ENCODE measurements around the gene SLC22A16. TPM values are rescaled to one million over a fixed set of nuclear protein-coding genes. Genes with fewer than 3 reads are reported as not detected.

SLC22A16 gene
- total RNA-seq, 1 experiment from 2014 or later: not detected

- no TSS peak for BruUV-seq (replicated peaks)
- H3K4me2 ChIP-seq (ENCODE audit: low read length): peak overlapping the region; percentile 73
- H3K27ac ChIP-seq (ENCODE audit: low read depth, low read length): no peak overlapping the region
- peak; percentile 58; the same call in 1 of the 2 replicates for ATAC-seq
- peaks cover 7 to 19% of the 10 kb centered on the region in 2 experiments; a peak in 3 of 4 replicates for H3K4me1 ChIP-seq (ENCODE audit: control insufficient read depth in 1 of 2, insufficient read depth in 2 of 2, low read length in 2 of 2)
- ChIA-PET CTCF (no interaction called here), POLR2A (no interaction called here), RAD21 (ENCODE audit: low non-redundant PET in 1 of 2, low total read pairs in 2 of 2, uncharacterized antibody in 2 of 2, unreplicated experiment in 2 of 2) (no interaction called here)
- peak overlapping the region in 1 of 2 experiments; percentile 30; a peak in 1 of 4 replicates for H3K4me3 ChIP-seq (replicated peaks in 1 of 2; ENCODE audit: low read depth in 1 of 2, low read length in 2 of 2)
- intact Hi-C loops (cut with micrococcal nuclease): no loop called here
- no peaks in the 10 kb centered on the region for H3K9me3 ChIP-seq (ENCODE audit: control insufficient read depth in 1 of 2, insufficient read depth in 1 of 2, low read depth in 1 of 2, low read length in 2 of 2)
- H3K36me3 ChIP-seq (ENCODE audit: control insufficient read depth in 1 of 2, insufficient read depth in 2 of 2, low read length in 2 of 2): no peaks in the 10 kb centered on the region
- peak overlapping the region; percentile 99 for H2AFZ ChIP-seq (ENCODE audit: low read depth, low read length, poor library complexity, severe bottlenecking)
- H3K9ac ChIP-seq (ENCODE audit: low read length): no peak overlapping the region
- TF ChIP-seq ZFX (IDR thresholded peaks at IDR 0.05) (no peak), SP1 (IDR thresholded peaks at IDR 0.05; ENCODE audit: low read depth) (peak; percentile 27; the same call in 1 of the 2 replicates), POLR2A (IDR thresholded peaks at IDR 0.05; ENCODE audit: borderline replicate concordance, extremely low read depth, insufficient read depth, insufficient read length) (no peak), EGR1 (IDR thresholded peaks at IDR 0.05; ENCODE audit: low read depth) (peak; percentile 65), RAD21 (IDR thresholded peaks at IDR 0.05; ENCODE audit: low read depth) (0 out of 2 replicates have a peak, but pooled peaks have one; percentile 2), EZH2 (IDR thresholded peaks at IDR 0.05) (no peak), MAX (IDR thresholded peaks at IDR 0.05) (0 out of 2 replicates have a peak, but pooled peaks have one; percentile 17), JUND (IDR thresholded peaks at IDR 0.05) (peak; percentile 54), FOSL1 (IDR thresholded peaks at IDR 0.05; ENCODE audit: low read depth) (peak; percentile 55)
- DNase-seq (ENCODE audit: low read depth, low spot score): no peak
- no peaks in the 10 kb centered on the region for H4K20me1 ChIP-seq (ENCODE audit: insufficient read depth)
- no peaks in the 10 kb centered on the region for H3K27me3 ChIP-seq (ENCODE audit: insufficient read depth, low read length)
- no peaks in the 10 kb centered on the region for H3K79me2 ChIP-seq (ENCODE audit: insufficient read depth, low read length)
- no peaks in the 10 kb centered on the region for H3K9me2 ChIP-seq (ENCODE audit: insufficient read depth)
These were observed 15.4 kb upstream of the SLC22A16 start for GRCh38 chr6:110491644-110492317.

GRCh38 chr6:110491299-110491643 lies 14.9 kb upstream of the SLC22A16 start:
- H3K4me3 ChIP-seq (replicated peaks in 1 of 2; ENCODE audit: low read depth in 1 of 2, low read length in 2 of 2): peak overlapping the region in 1 of 2 experiments; percentile 30; a peak in 1 of 4 replicates
- no peaks in the 10 kb centered on the region for H3K27me3 ChIP-seq (ENCODE audit: insufficient read depth, low read length)
- H3K9ac ChIP-seq (ENCODE audit: low read length): no peak overlapping the region
- no peaks in the 10 kb centered on the region for H3K9me3 ChIP-seq (ENCODE audit: control insufficient read depth in 1 of 2, insufficient read depth in 1 of 2, low read depth in 1 of 2, low read length in 2 of 2)
- H3K36me3 ChIP-seq (ENCODE audit: control insufficient read depth in 1 of 2, insufficient read depth in 2 of 2, low read length in 2 of 2): no peaks in the 10 kb centered on the region
- peak overlapping the region; percentile 99 for H2AFZ ChIP-seq (ENCODE audit: low read depth, low read length, poor library complexity, severe bottlenecking)
- H4K20me1 ChIP-seq (ENCODE audit: insufficient read depth): no peaks in the 10 kb centered on the region
- H3K27ac ChIP-seq (ENCODE audit: low read depth, low read length): no peak overlapping the region
- TF ChIP-seq ZBTB33 (IDR thresholded peaks at IDR 0.05; ENCODE audit: extremely low read depth, insufficient replicate concordance, low read length): no peak
- no peak for TF ChIP-seq SRF (IDR thresholded peaks at IDR 0.05; ENCODE audit: low read depth)
- TF ChIP-seq EZH2 (IDR thresholded peaks at IDR 0.05): no peak
- CTCF ChIA-PET: no interaction called here
- H3K9me2 ChIP-seq (ENCODE audit: insufficient read depth): no peaks in the 10 kb centered on the region
- H3K79me2 ChIP-seq (ENCODE audit: insufficient read depth, low read length): no peaks in the 10 kb centered on the region
- H3K4me1 ChIP-seq (ENCODE audit: control insufficient read depth in 1 of 2, insufficient read depth in 2 of 2, low read length in 2 of 2): peaks cover 7 to 19% of the 10 kb centered on the region in 2 experiments; a peak in 3 of 4 replicates
- POLR2A ChIA-PET: no interaction called here
- intact Hi-C loops (cut with micrococcal nuclease): no loop called here
- RAD21 ChIA-PET (ENCODE audit: low non-redundant PET in 1 of 2, low total read pairs in 2 of 2, uncharacterized antibody in 2 of 2, unreplicated experiment in 2 of 2): no interaction called here
- DNase-seq (ENCODE audit: low read depth, low spot score) (no peak), ATAC-seq (no peak)
- no TSS peak for BruUV-seq (replicated peaks)
- H3K4me2 ChIP-seq (ENCODE audit: low read length): peak overlapping the region; percentile 73

Data from HCT116 (cell line).